ENCODE measurements around the gene CD27.

Gene CD27

DNA sequence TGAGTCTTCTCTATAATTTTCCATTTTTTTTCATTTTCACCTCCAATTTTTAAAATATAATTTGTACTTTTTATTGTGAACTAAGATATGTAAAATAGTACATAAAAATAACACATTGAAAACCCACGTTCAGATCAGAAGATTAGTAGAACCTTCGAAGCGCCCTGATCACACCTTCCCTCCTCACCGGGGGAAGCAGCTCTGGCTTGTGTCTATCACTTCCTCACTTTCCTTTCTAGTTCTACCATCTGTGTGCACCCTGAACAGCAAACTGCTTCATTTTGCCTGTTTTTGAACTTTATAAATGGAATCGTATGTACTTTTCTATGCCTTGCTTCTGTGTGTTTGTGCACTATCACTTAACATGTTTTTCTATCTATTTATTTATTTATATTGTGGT is 11.8 kb upstream of the CD27 start:
- no peak for DNase-seq (ENCODE audit: low read depth in 1 of 2, low spot score in 1 of 2)
- Histone ChIP-seq H3K4me3 (replicated peaks; ENCODE audit: insufficient read depth, low read length) (no peak overlapping the region), H3K27ac (replicated peaks) (no peak overlapping the region), H3K27me3 (ENCODE audit: insufficient read depth, poor library complexity, severe bottlenecking) (no peaks in the 10 kb centered on the region)
- no peak for TF ChIP-seq GABPA (IDR thresholded peaks at IDR 0.05; ENCODE audit: low read depth)
- TF ChIP-seq, protein P1, sequence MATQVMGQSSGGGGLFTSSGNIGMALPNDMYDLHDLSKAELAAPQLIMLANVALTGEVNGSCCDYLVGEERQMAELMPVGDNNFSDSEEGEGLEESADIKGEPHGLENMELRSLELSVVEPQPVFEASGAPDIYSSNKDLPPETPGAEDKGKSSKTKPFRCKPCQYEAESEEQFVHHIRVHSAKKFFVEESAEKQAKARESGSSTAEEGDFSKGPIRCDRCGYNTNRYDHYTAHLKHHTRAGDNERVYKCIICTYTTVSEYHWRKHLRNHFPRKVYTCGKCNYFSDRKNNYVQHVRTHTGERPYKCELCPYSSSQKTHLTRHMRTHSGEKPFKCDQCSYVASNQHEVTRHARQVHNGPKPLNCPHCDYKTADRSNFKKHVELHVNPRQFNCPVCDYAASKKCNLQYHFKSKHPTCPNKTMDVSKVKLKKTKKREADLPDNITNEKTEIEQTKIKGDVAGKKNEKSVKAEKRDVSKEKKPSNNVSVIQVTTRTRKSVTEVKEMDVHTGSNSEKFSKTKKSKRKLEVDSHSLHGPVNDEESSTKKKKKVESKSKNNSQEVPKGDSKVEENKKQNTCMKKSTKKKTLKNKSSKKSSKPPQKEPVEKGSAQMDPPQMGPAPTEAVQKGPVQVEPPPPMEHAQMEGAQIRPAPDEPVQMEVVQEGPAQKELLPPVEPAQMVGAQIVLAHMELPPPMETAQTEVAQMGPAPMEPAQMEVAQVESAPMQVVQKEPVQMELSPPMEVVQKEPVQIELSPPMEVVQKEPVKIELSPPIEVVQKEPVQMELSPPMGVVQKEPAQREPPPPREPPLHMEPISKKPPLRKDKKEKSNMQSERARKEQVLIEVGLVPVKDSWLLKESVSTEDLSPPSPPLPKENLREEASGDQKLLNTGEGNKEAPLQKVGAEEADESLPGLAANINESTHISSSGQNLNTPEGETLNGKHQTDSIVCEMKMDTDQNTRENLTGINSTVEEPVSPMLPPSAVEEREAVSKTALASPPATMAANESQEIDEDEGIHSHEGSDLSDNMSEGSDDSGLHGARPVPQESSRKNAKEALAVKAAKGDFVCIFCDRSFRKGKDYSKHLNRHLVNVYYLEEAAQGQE (IDR thresholded peaks at IDR 0.05; ENCODE audit: insufficient replicate concordance, low read depth), result no peak

GRCh38 chr12:6434205-6435140 is 10.3 kb upstream of the CD27 start:
- no peak for TF ChIP-seq GABPA (IDR thresholded peaks at IDR 0.05; ENCODE audit: low read depth)
- TF ChIP-seq CTCF (IDR thresholded peaks at IDR 0.05; ENCODE audit: insufficient read depth, low read length), result no peak
- no peak for TF ChIP-seq SPI1 (IDR thresholded peaks at IDR 0.05; ENCODE audit: borderline replicate concordance, low read depth)
- no peak for TF ChIP-seq POLR2AphosphoS5 (IDR thresholded peaks at IDR 0.05; ENCODE audit: low read depth)
- TF ChIP-seq, protein P1 (IDR thresholded peaks at IDR 0.05; ENCODE audit: insufficient replicate concordance, low read depth), result no peak
- DNase-seq (ENCODE audit: low read depth in 1 of 2, low spot score in 1 of 2), result no peak
- Histone ChIP-seq H3K4me3 (replicated peaks; ENCODE audit: insufficient read depth, low read length) (no peak overlapping the region), H3K27ac (replicated peaks) (no peak overlapping the region), H3K27me3 (ENCODE audit: insufficient read depth, poor library complexity, severe bottlenecking) (no peaks in the 10 kb centered on the region)

GRCh38 chr12:6435961-6436715 is 8.6 kb upstream of the CD27 start:
- Histone ChIP-seq H3K4me3 (replicated peaks; ENCODE audit: insufficient read depth, low read length) (no peak overlapping the region), H3K27ac (replicated peaks) (no peak overlapping the region), H3K27me3 (ENCODE audit: insufficient read depth, poor library complexity, severe bottlenecking) (no peaks in the 10 kb centered on the region)
- no peak for TF ChIP-seq POLR2AphosphoS5 (IDR thresholded peaks at IDR 0.05; ENCODE audit: low read depth)
- no peak for TF ChIP-seq SPI1 (IDR thresholded peaks at IDR 0.05; ENCODE audit: borderline replicate concordance, low read depth)
- no peak for TF ChIP-seq GABPA (IDR thresholded peaks at IDR 0.05; ENCODE audit: low read depth)
- TF ChIP-seq, protein P1 (IDR thresholded peaks at IDR 0.05; ENCODE audit: insufficient replicate concordance, low read depth), result no peak
- TF ChIP-seq CTCF (IDR thresholded peaks at IDR 0.05; ENCODE audit: insufficient read depth, low read length), result no peak
- no peak for DNase-seq (ENCODE audit: low read depth in 1 of 2, low spot score in 1 of 2)

Measured in HL-60 (cell line).